ENCODE measurements around the gene ECHS1. TPM values are rescaled to one million over a fixed set of nuclear protein-coding genes. Genes with fewer than 3 reads are reported as not detected.

Gene ECHS1
- total and polyA plus RNA-seq, 10 of the 15 experiments (the other 5 are each of a cell fraction or from before 2014, with no cell fraction given): 32.7 to 164 (median 62.4) TPM

DNA sequence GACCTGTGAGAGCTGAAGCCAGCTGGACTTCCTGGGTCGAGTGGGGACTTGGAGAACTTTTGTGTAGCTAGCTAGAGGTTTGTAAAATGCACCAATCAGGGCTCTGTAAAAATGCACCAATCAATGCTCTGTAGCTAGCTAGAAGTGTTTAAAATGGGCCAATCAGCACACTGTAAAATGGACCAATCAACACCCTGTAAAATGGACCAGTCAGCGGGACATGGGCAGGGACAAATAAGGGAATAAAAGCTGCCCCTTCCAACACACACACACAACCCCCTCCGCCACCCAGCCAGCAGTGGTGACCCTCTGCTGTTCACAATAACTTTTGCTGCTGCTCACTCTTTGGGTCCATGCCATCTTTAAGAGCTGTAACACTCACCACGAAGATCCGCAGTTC, 57.3 kb downstream of the ECHS1 start:
- H3K9ac ChIP-seq (ENCODE audit: control insufficient read depth, insufficient read depth, low read length): no peak overlapping the region
- no peaks in the 10 kb centered on the region for H4K20me1 ChIP-seq (ENCODE audit: control insufficient read depth, insufficient read depth)
- ATAC-seq: peak; percentile 46; the same call in 2 of the 3 replicates
- peaks cover 0 to 4% of the 10 kb centered on the region in 2 experiments; a peak in 1 of 4 replicates for H3K36me3 ChIP-seq (ENCODE audit: control insufficient read depth in 2 of 2, insufficient read depth in 2 of 2, low read length in 1 of 2)
- no peaks in the 10 kb centered on the region for H3K4me1 ChIP-seq (ENCODE audit: control insufficient read depth, insufficient read depth, low read length)
- DNase-seq (ENCODE audit: low read depth, low spot score): no peak
- no peak overlapping the region for H3K4me2 ChIP-seq (ENCODE audit: control insufficient read depth, insufficient read depth)
- H3K9me3 ChIP-seq (replicated peaks; ENCODE audit: control insufficient read depth, insufficient read depth, low read length): no peaks in the 10 kb centered on the region; the same call in 2 of the 3 replicates
- no peaks in the 10 kb centered on the region for H3K27me3 ChIP-seq (replicated peaks in 1 of 2; ENCODE audit: control insufficient read depth in 2 of 2, insufficient read depth in 2 of 2, low read length in 1 of 2)
- no TSS peak for BruUV-seq (replicated peaks)
- TF ChIP-seq, protein P1, sequence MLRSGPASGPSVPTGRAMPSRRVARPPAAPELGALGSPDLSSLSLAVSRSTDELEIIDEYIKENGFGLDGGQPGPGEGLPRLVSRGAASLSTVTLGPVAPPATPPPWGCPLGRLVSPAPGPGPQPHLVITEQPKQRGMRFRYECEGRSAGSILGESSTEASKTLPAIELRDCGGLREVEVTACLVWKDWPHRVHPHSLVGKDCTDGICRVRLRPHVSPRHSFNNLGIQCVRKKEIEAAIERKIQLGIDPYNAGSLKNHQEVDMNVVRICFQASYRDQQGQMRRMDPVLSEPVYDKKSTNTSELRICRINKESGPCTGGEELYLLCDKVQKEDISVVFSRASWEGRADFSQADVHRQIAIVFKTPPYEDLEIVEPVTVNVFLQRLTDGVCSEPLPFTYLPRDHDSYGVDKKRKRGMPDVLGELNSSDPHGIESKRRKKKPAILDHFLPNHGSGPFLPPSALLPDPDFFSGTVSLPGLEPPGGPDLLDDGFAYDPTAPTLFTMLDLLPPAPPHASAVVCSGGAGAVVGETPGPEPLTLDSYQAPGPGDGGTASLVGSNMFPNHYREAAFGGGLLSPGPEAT (IDR thresholded peaks at IDR 0.05; ENCODE audit: low read depth): no peak
- peak; percentile 15; the same call in 1 of the 2 replicates for TF ChIP-seq NFYB (IDR thresholded peaks at IDR 0.05; ENCODE audit: insufficient read depth, low read depth, low read length)
- no peak for FAIRE-seq
- H2AFZ ChIP-seq (ENCODE audit: control insufficient read depth, low read depth, low read length): no peak overlapping the region
- ChIA-PET POLR2A (no interaction called here), RAD21 (ENCODE audit: unreplicated experiment) (no interaction called here), CTCF (interaction anchor here (0.6 to 2.8 kb wide), 7 partner anchors 8 to 934 kb away, joined by 3 to 14 read pairs (median 4); partner anchors contain the start of gene ECHS1), SMC1A (ENCODE audit: uncharacterized antibody, unreplicated experiment) (interaction anchor here (0.7 kb wide), 1 partner anchor 14 kb away, joined by 3 read pairs; no protein-coding TSS in a partner anchor)
- intact Hi-C loops (cut with micrococcal nuclease; ENCODE audit: unreplicated experiment): no loop called here
- no peaks in the 10 kb centered on the region for H3K79me2 ChIP-seq (ENCODE audit: control insufficient read depth, insufficient read depth, low read length)
- in situ Hi-C loops (cut with MboI): no loop called here
- 78% methylated on average over 5 of the region's 5 CpGs for WGBS (ENCODE audit: insufficient coverage, insufficient replicate concordance, low lambda C conversion rate, missing lambda C conversion rate)
- no peak overlapping the region for H3K4me3 ChIP-seq
- H3K27ac ChIP-seq (ENCODE audit: control insufficient read depth, insufficient read depth): no peak overlapping the region

DNA sequence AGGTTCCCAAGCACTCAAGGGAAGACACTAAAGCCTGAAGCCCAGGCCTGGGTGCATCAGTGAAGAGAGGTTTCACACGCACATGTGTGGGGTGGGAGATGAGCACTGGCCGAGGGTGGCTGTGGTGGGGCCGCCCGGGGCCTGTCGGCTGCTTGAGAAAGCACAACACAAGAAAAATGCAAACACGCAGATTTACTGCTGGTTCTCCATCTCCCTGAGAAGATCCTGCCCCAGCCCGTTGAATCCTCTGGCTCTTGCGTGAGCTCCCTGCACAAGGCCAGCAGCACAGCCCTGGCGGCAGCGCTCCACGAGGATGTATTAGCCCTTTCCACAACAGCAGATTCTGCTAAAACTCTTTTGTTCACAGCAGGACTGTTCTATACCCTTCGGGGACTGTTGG, 58.2 kb downstream of the ECHS1 start:
- TF ChIP-seq CBX5 (IDR thresholded peaks at IDR 0.05; ENCODE audit: low read depth) (no peak), SPI1 (IDR thresholded peaks at IDR 0.05; ENCODE audit: borderline replicate concordance, insufficient read depth, low read depth, low read length) (no peak), IRF4 (IDR thresholded peaks at IDR 0.05; ENCODE audit: low read depth, low read length) (no peak), MYC (IDR thresholded peaks at IDR 0.05; ENCODE audit: insufficient read depth, insufficient read length, insufficient replicate concordance, low read length, severe bottlenecking) (no peak), ZNF24 (IDR thresholded peaks at IDR 0.05) (no peak), ZNF217 (IDR thresholded peaks at IDR 0.05) (no peak)
- H3K36me3 ChIP-seq (ENCODE audit: control insufficient read depth in 2 of 2, insufficient read depth in 2 of 2, low read length in 1 of 2): peaks cover 0 to 4% of the 10 kb centered on the region in 2 experiments; a peak in 3 of 4 replicates
- no peak for FAIRE-seq

More for the DNA sequence above, 58.2 kb downstream of the ECHS1 start:
- ChIA-PET POLR2A (no interaction called here), CTCF (interaction anchor here (1.0 to 2.8 kb wide), 7 partner anchors 9 to 124 kb away, joined by 3 to 14 read pairs (median 3); partner anchors contain the start of gene ECHS1), RAD21 (ENCODE audit: unreplicated experiment) (interaction anchor here (0.6 kb wide), 1 partner anchor 15 kb away, joined by 3 read pairs; no protein-coding TSS in a partner anchor), SMC1A (ENCODE audit: uncharacterized antibody, unreplicated experiment) (interaction anchor here (1.5 kb wide), 1 partner anchor 124 kb away, joined by 3 read pairs; no protein-coding TSS in a partner anchor)
- ATAC-seq (no peak), DNase-seq (ENCODE audit: low read depth, low spot score) (no peak)
- BruUV-seq (replicated peaks): no TSS peak
- in situ Hi-C loops (cut with MboI): no loop called here
- H3K9ac ChIP-seq (ENCODE audit: control insufficient read depth, insufficient read depth, low read length): no peak overlapping the region
- H3K27ac ChIP-seq (ENCODE audit: control insufficient read depth, insufficient read depth): no peak overlapping the region
- H4K20me1 ChIP-seq (ENCODE audit: control insufficient read depth, insufficient read depth): no peaks in the 10 kb centered on the region
- no peaks in the 10 kb centered on the region for H3K9me3 ChIP-seq (replicated peaks; ENCODE audit: control insufficient read depth, insufficient read depth, low read length)
- H3K4me2 ChIP-seq (ENCODE audit: control insufficient read depth, insufficient read depth): no peak overlapping the region
- no peaks in the 10 kb centered on the region for H3K4me1 ChIP-seq (ENCODE audit: control insufficient read depth, insufficient read depth, low read length)
- WGBS (ENCODE audit: insufficient coverage, insufficient replicate concordance, low lambda C conversion rate, missing lambda C conversion rate): 91% methylated on average over 12 of the region's 12 CpGs
- intact Hi-C loops (cut with micrococcal nuclease; ENCODE audit: unreplicated experiment): no loop called here
- H3K27me3 ChIP-seq (replicated peaks in 1 of 2; ENCODE audit: control insufficient read depth in 2 of 2, insufficient read depth in 2 of 2, low read length in 1 of 2): no peaks in the 10 kb centered on the region
- no peak overlapping the region for H3K4me3 ChIP-seq
- no peaks in the 10 kb centered on the region for H3K79me2 ChIP-seq (ENCODE audit: control insufficient read depth, insufficient read depth, low read length)
- H2AFZ ChIP-seq (ENCODE audit: control insufficient read depth, low read depth, low read length): no peak overlapping the region

All from GM12878 (cell line).